Measurements from ENCODE around the gene KLF17.

The KLF17 gene

GRCh38 chr1:44154049-44154448, 35.4 kb downstream of the KLF17 start:
- no peak for DNase-seq (ENCODE audit: low read depth in 2 of 2)

- no peak for DNase-seq (ENCODE audit: low read depth in 2 of 2)
Observed at GRCh38 chr1:44157903-44158302, 39.3 kb downstream of the KLF17 start.

- DNase-seq (ENCODE audit: low read depth in 2 of 2), result no peak
Observed at GRCh38 chr1:44158871-44159270, 40.2 kb downstream of the KLF17 start.

- DNase-seq (ENCODE audit: low read depth in 2 of 2), result no peak
Observed at GRCh38 chr1:44161546-44161945, 42.9 kb downstream of the KLF17 start.

GRCh38 chr1:44168520-44169098, 50.0 kb downstream of the KLF17 start:
- DNase-seq (ENCODE audit: low read depth in 2 of 2), result no peak

- DNase-seq (ENCODE audit: low read depth in 2 of 2), result no peak
Observed at GRCh38 chr1:44170281-44170823, 51.7 kb downstream of the KLF17 start.

GRCh38 chr1:44174630-44175029, 56.0 kb downstream of the KLF17 start:
- no peak for DNase-seq (ENCODE audit: low read depth in 2 of 2)

Measured in stimulated activated CD4-positive, alpha-beta T cell treated with anti-CD3 and anti-CD28 coated beads, Interleukin-1b, Interleukin-23, amount 100 ng/mL, for 4 hours (primary cell).